Right renal cortex interstitium (tissue), 3 donors: ENCODE results near the gene DIAPH1. TPM values are rescaled to one million over a fixed set of nuclear protein-coding genes. Genes with fewer than 3 reads are reported as not detected.
"Not testable (repeated sequence)": the region's sequence is repeated elsewhere in the genome, so short reads cannot be mapped to it uniquely, and the experiment has no call there.

Experiments
- DNase-seq, 3 donors: peaks; one replicate each; pipeline ENCODE4 v3.0.0-alpha.2; 2013; ENCODE audit warnings: low read depth in 3 of 3, low spot score in 2 of 3
- polyA plus RNA-seq, 3 donors: library from polyadenylated mRNA; unstranded; fragments of 120-200 nt; gene quantifications; one replicate each; pipeline ENCODE4 v1.2.1, GENCODE V29; 2013; ENCODE audit not compliant: insufficient read length in 3 of 3

The DIAPH1 gene
- polyA plus RNA-seq, 3 donors: 74.8 to 81.9 (median 79.7) TPM

DNA sequence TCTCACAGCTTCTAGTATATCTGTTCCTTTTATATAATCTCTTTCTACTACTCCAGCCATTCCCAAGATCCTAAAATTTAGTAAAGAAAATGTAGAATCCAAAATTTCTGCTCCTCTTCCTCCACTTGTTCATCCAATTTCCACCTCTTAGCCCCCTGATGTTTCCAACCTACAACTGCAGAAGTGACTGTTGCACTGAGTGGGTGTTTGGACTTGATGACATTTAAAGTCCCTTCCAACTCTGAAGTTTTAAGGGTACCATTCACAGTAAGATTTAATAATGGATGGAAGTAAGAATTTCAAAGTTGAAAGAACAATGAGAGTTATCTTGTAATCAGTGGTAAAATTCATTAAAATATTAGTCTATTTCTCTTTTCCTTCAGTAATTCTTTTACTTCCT, 5.5 kb downstream of the DIAPH1 start:
- no peak for DNase-seq

GRCh38 chr5:141611289-141611688, 7.5 kb downstream of the DIAPH1 start:
- no peak for DNase-seq

- DNase-seq: not testable (repeated sequence)
These were observed 8.9 kb downstream of the DIAPH1 start for GRCh38 chr5:141609921-141610320.

GRCh38 chr5:141609044-141609443, 9.8 kb downstream of the DIAPH1 start:
- DNase-seq: no peak

DNA sequence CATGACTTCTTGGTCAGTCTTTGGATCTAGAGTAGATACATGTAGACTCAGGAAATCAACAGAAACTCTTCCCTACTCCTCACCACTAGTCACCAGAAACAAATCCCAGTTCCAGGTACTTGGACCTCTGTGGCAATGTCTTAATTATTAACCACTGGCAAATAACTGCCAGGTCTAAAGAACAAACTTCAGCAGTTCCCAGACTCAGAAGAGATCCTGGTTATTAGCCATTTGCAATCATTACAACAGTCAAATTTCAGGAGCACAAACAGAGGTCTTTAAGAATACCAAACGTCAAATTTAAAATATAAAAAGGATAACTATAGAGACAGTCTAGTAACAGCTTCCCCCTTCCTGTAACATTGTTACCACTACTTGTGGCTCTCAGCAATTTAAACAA, 10.2 kb downstream of the DIAPH1 start:
- DNase-seq: no peak

- DNase-seq: no peak
These were observed 10.8 kb downstream of the DIAPH1 start for GRCh38 chr5:141608046-141608445.

DNA sequence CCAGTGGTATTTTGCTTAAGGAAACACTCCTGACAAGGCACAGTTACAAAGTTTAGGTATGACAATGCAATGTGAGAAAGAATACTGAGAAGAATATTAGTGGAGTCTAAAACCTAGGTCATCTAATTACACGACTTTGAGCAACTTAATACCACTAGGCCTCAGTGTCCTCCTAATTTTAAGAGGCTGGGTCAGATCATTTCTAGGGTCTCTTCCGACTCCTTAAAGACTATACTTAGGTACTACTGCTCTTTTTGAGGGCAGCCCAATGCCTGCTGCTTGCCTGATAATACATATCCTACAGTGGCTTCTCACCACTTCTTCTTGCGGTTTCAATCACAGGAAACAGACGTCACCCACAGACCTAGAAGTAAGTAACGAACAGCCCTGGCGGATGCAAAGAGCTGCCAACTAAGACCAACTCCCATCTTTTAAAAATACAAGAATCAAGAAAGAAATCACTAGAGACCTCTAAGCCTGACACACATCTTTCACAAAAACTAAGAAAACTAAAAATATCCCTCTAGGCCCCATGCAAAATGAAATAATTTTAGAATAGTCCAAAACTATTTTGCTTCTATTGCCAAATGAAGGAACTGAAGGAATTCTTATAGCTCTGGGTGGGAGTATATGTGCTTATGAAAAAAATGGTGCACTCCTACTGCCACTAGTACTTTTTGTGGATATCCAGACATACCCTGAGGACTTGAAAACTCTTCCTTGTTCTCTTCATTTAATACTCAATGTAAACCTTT, 13.1 kb downstream of the DIAPH1 start:
- no peak for DNase-seq

GRCh38 chr5:141603923-141604717, 14.7 kb downstream of the DIAPH1 start:
- DNase-seq: no peak

- DNase-seq: no peak
These were observed 16.2 kb downstream of the DIAPH1 start for GRCh38 chr5:141602606-141603005.

DNA sequence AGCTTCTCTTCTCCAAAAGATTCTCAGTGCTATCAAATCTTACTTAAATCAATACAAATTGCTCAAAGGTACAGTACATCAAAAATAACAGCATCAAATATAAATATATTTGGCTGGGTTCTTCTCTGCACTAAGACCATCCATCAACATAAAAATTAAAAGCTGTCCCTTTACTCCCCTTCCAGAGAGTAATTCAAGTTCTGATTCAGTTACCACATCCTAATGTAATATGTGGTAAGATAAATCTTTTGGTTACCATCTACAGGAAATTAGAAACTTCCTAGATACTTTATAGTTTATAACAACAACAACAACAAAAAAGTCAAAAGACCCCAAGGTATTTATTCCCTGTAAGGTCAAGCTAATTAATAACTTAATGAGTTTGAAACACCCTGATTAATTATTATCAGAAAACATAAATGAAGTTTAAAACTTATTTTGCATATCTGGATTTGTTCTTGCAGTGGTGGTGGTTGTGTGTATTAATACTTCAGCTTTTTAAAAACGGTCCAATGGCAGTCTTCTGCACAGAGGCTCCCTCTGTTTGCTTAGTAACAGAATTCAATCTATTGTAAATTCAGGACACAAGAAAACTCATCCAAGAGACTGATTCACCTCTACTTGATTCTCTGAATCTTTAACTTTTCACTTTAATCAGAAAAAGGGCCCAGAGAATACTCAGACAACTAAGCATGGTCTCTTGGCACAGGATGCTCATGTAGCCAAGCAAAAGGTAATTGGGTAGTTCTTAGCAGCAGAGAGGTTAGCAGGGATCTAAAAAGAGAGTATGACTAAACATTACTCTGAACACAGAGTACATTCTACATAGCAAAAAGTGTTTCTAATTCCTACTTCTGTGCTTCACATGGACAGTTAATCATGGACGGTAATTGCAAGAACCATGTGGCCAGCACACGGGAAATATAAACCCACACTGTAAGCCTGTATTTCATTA, 20.1 kb downstream of the DIAPH1 start:
- no peak for DNase-seq

GRCh38 chr5:141597814-141598213, 21.0 kb downstream of the DIAPH1 start:
- DNase-seq: no peak

DNA sequence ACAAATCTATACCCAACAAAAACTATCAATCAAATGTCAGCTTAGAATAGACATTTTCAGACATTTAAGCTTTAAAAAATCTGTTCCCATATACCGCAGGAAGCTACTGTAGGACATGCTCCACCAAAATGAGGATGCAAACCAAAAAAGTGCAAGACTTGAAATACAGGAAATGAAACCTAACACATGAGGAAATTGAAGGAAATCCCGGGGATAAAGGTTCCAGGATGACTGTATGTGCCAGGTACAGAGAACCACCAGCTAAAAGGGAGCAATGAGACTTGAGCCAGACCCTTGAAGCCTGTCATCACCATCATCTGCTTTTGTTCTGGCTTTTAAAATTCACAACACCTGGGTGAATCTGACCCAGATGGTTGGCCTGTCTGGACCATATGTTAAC, 21.4 kb downstream of the DIAPH1 start:
- DNase-seq: no peak

- no peak for DNase-seq
These were observed 21.9 kb downstream of the DIAPH1 start for GRCh38 chr5:141596867-141597266.

- no peak for DNase-seq
These were observed 28.7 kb downstream of the DIAPH1 start for GRCh38 chr5:141590127-141590526.

- DNase-seq: no peak
These were observed 32.6 kb downstream of the DIAPH1 start for GRCh38 chr5:141586246-141586645.

DNA sequence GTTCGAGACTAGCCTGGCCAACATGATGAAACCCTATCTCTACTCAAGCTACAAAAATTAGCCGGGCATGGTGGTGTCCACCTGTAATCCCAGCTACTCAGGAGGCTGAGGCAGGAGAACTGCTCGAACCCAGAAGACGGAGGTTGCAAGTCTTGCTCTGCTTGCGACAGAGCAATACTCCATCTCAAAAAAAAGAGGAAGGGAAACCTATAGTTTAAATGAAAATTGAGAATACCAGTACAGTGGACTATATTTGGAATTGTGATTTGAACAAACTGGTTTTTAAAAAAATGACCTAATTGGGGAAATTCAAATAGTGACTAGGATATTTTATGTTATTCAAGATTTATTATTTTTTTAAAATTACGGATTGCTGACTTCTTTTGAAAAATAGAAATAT, 33.2 kb downstream of the DIAPH1 start:
- no peak for DNase-seq

- DNase-seq: no peak
These were observed 44.7 kb downstream of the DIAPH1 start for GRCh38 chr5:141574122-141574510.

DNA sequence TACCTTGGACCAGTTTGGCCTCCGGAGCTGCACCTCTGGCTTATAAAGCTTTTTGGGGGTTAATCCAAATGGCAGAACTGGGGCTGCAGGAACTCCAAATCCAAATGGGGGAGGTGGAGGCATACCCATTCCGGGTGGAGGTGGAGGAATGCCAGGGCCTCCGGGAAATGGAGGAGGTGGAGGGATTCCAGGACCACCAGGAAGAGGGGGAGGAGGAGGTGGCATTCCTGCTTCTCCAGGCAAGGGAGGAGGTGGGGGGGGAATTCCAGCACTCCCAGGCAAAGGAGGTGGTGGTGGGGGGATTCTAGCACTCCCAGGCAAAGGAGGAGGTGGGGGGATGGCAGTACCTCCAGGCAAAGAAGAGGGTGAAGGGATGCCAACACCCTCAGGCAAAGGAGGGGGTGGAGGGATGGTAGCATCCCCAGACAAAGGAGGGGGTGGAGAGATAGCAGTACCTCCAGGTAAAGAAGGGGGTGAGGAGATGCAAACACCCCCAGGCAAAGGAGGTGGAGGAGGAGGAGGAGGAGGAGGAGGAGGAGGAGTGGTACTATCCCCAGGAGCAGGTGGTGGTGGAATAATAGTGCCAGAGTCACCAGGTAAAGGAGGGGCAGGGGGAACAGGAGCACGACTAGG, 45.2 kb downstream of the DIAPH1 start:
- no peak for DNase-seq

DNA sequence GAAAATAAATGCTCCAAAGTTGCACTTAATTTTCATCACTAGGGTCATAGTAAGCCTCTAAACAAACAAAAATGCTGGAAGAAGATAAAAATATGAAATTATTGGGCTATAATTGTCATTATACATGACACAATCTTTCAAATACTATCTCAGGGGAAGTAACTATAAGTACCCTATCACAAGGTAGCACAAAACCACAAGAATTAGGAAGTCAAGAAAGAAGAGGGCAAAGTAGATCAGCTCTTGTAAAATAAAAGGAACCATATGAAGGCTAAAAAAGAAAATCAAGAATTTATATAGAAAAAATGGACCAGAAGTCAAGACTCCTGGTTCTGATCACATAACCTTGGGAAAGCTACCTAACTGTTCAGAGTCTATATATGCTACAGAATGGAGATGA, 48.1 kb downstream of the DIAPH1 start:
- no peak for DNase-seq

DNA sequence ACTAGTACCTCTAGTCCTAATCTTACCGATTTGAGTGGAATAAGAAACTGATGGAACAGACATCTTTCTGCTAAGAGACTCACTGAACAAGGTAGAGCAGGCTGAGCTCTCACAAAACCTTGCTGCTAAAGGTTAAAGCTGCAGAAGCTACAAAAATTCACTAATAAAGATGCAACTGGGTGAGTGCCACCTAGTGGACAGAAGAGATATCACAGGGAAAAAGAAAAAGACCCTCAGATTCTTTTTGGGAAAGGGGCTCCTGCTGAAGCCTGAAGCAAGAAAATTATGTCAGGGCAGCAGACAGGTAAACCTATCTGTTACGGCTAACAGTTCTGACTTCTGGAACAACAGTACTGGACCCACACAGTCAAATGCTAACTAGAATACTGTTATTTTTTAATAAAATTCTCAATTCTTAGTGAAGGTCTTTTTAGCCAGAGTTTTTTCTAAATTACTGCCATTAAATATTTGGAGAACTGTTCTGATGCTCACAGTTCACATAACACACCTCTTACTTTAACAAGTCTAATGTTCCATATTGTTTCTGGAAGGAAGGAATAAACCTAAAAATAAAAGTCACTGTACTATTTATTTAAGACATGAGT, 51.2 kb downstream of the DIAPH1 start:
- DNase-seq: no peak
